Measurements from ENCODE around the gene KDM4C. TPM values are rescaled to one million over a fixed set of nuclear protein-coding genes. Genes with fewer than 3 reads are reported as not detected.

The KDM4C gene
- polyA plus RNA-seq, 2 of the 4 experiments (the other 2 are of a cell fraction) = 9.6 to 15.6 TPM

- DNase-seq (ENCODE audit: low read depth in 1 of 2, low spot score in 1 of 2) = no peak
- Histone ChIP-seq H3K27ac (no peak overlapping the region), H3K4me2 (no peak overlapping the region), H3K4me3 (no peak overlapping the region), H3K9me3 (no peaks in the 10 kb centered on the region), H3K4me1 (no peaks in the 10 kb centered on the region)
- TF ChIP-seq HDAC2 (IDR thresholded peaks at IDR 0.05) (no peak), TP53 (CRISPR knock-in tag; IDR thresholded peaks at IDR 0.05) (no peak), HOXB5 (CRISPR knock-in tag; IDR thresholded peaks at IDR 0.05) (no peak), HEYL (CRISPR knock-in tag; IDR thresholded peaks at IDR 0.05) (no peak), ZFP36 (IDR thresholded peaks at IDR 0.05; ENCODE audit: borderline replicate concordance, partially characterized antibody) (no peak), CBX2 (IDR thresholded peaks at IDR 0.05; ENCODE audit: borderline replicate concordance, low read depth) (no peak), FOSB (CRISPR knock-in tag; IDR thresholded peaks at IDR 0.05) (no peak), CHD2 (IDR thresholded peaks at IDR 0.05; ENCODE audit: low read length, partially characterized antibody) (no peak), SMC3 (IDR thresholded peaks at IDR 0.05) (no peak), CTCF (IDR thresholded peaks at IDR 0.05) (no peak), EP300 (IDR thresholded peaks at IDR 0.05) (no peak), NFE2L2 (conservative IDR thresholded peaks at IDR 0.05; ENCODE audit: low read length) (no peak), NR3C1 (IDR thresholded peaks at IDR 0.05) (no peak), ELK1 (IDR thresholded peaks at IDR 0.05; ENCODE audit: low read depth, low read length) (no peak), MAX (IDR thresholded peaks at IDR 0.05) (no peak), BHLHE40 (IDR thresholded peaks at IDR 0.05; ENCODE audit: low read depth, low read length) (no peak), ZNF302 (CRISPR knock-in tag; IDR thresholded peaks at IDR 0.05) (no peak), GATA3 (IDR thresholded peaks at IDR 0.05; ENCODE audit: borderline replicate concordance) (no peak), RCOR1 (IDR thresholded peaks at IDR 0.05; ENCODE audit: low read depth, low read length) (no peak)
- FAIRE-seq = no peak
- WGBS (ENCODE audit: missing lambda C conversion rate) = 90% methylated on average over 3 of the region's 3 CpGs
- no peak for ATAC-seq
- POLR2A ChIA-PET = no interaction called here
- CTCF ChIA-PET = interaction anchor here (1.5 to 1.9 kb wide), 2 partner anchors 11 to 27 kb away, joined by 6 to 7 read pairs; no protein-coding TSS in a partner anchor
Measured at GRCh38 chr9:6960777-6961176, 203.0 kb downstream of the KDM4C start.

GRCh38 chr9:6961845-6962522 is 204.2 kb downstream of the KDM4C start:
- Histone ChIP-seq H3K27ac (no peak overlapping the region), H3K4me3 (no peak overlapping the region), H3K9me3 (no peaks in the 10 kb centered on the region), H3K4me2 (no peak overlapping the region), H3K4me1 (no peaks in the 10 kb centered on the region)
- ATAC-seq = no peak
- TF ChIP-seq CBX8 (IDR thresholded peaks at IDR 0.05) (no peak), KDM5A (IDR thresholded peaks at IDR 0.05) (no peak), RCOR1 (IDR thresholded peaks at IDR 0.05; ENCODE audit: low read depth, low read length) (no peak), RARB (CRISPR knock-in tag; IDR thresholded peaks at IDR 0.05) (no peak), ATOH8 (CRISPR knock-in tag; IDR thresholded peaks at IDR 0.05; ENCODE audit: low read depth) (no peak), FOSB (CRISPR knock-in tag; IDR thresholded peaks at IDR 0.05) (no peak), ZFP36 (IDR thresholded peaks at IDR 0.05; ENCODE audit: borderline replicate concordance, partially characterized antibody) (no peak), MAX (IDR thresholded peaks at IDR 0.05) (no peak), CBX2 (IDR thresholded peaks at IDR 0.05; ENCODE audit: borderline replicate concordance, low read depth) (no peak), TP53 (CRISPR knock-in tag; IDR thresholded peaks at IDR 0.05) (no peak), NPAS2 (CRISPR knock-in tag; IDR thresholded peaks at IDR 0.05; ENCODE audit: borderline replicate concordance) (no peak), KDM1A (IDR thresholded peaks at IDR 0.05; ENCODE audit: low read depth) (no peak), ZSCAN20 (CRISPR knock-in tag; IDR thresholded peaks at IDR 0.05) (no peak)
- FAIRE-seq = no peak
- no peak for DNase-seq (ENCODE audit: low read depth in 1 of 2, low spot score in 1 of 2)
- WGBS (ENCODE audit: missing lambda C conversion rate) = 82% methylated on average over 5 of the region's 5 CpGs
- ChIA-PET CTCF (interaction anchor here (1.5 kb wide), 1 partner anchor 9 kb away, joined by 6 read pairs; no protein-coding TSS in a partner anchor), POLR2A (no interaction called here)

All from A549 (cell line).